RWPE1 (cell line): Measurements from ENCODE around the gene PPP1R3E.

ENCODE experiments used
- CTCF ChIA-PET: fragments of 350-600 bp; sonication (Branson Sonifier 250); formaldehyde crosslinking; extraction: SDS; loops from one replicate; lab custom pipeline; 2021; lab: Yijun Ruan, JAX
- POLR2A ChIA-PET: fragments of 400-600 bp; formaldehyde crosslinking; extraction: SDS; loops from one replicate; lab custom pipeline; 2020; ENCODE audit warnings: antibody characterized with exemption; ENCODE audit not compliant: low non-redundant PET; lab: Yijun Ruan, JAX
- DNase-seq: peaks from one replicate; pipeline ENCODE4 v3.0.0; 2012; ENCODE audit warnings: low spot score
- H3K27ac ChIP-seq: fragments of 450-650 bp; 2 replicates; pipeline ENCODE4 v1.5.1; 2017
- TF ChIP-seq, protein P1 (sequence below): fragments of 450-650 bp; conservative IDR thresholded peaks from 2 replicates; pipeline ENCODE4 v1.5.1; 2017; ENCODE audit warnings: low read depth, mild to moderate bottlenecking

Gene PPP1R3E

DNA sequence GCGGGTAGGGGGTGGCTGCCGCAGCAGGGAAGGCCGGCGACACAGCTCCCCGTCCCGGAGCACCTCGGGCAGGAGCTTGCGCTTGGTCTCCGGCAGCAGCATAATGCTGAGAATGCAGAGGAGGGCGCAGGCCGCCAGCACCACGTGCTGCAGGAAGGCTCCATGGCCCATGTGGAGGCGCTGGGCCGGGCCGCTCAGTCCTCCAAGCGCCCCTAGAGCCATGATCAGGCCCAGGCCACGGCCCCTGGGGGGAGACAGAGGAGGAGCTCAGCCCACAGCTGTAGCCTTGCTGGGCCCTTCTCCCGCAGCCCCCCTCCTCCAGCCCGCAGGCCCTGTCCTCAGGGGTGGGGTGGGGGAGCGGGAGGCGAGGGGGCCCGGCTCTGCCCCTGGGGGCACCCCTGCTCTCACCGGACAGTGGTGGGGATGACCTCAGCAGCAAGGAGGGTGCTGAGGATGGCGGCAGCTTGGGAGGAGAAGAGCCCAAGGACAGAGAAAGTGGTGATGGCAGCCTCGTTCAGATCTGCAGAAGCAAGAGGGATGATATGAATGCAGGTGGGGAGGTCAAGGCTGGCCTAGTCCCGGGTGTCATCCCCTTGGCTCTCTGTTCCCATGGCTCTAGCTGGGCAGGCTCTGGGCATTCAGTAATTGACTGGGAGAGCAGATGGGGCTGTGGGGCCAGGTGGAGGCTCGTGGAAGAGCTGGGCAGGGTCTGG, 44.2 kb upstream of the PPP1R3E start:
- TF ChIP-seq, protein P1, sequence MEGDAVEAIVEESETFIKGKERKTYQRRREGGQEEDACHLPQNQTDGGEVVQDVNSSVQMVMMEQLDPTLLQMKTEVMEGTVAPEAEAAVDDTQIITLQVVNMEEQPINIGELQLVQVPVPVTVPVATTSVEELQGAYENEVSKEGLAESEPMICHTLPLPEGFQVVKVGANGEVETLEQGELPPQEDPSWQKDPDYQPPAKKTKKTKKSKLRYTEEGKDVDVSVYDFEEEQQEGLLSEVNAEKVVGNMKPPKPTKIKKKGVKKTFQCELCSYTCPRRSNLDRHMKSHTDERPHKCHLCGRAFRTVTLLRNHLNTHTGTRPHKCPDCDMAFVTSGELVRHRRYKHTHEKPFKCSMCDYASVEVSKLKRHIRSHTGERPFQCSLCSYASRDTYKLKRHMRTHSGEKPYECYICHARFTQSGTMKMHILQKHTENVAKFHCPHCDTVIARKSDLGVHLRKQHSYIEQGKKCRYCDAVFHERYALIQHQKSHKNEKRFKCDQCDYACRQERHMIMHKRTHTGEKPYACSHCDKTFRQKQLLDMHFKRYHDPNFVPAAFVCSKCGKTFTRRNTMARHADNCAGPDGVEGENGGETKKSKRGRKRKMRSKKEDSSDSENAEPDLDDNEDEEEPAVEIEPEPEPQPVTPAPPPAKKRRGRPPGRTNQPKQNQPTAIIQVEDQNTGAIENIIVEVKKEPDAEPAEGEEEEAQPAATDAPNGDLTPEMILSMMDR = no peak
- no peak overlapping the region for H3K27ac ChIP-seq
- POLR2A ChIA-PET = no interaction called here
- CTCF ChIA-PET = interaction anchor here (0.7 kb wide), 1 partner anchor 26 kb away, joined by 3 read pairs; the partner anchor contains the start of gene IL25
- no peak for DNase-seq

DNA sequence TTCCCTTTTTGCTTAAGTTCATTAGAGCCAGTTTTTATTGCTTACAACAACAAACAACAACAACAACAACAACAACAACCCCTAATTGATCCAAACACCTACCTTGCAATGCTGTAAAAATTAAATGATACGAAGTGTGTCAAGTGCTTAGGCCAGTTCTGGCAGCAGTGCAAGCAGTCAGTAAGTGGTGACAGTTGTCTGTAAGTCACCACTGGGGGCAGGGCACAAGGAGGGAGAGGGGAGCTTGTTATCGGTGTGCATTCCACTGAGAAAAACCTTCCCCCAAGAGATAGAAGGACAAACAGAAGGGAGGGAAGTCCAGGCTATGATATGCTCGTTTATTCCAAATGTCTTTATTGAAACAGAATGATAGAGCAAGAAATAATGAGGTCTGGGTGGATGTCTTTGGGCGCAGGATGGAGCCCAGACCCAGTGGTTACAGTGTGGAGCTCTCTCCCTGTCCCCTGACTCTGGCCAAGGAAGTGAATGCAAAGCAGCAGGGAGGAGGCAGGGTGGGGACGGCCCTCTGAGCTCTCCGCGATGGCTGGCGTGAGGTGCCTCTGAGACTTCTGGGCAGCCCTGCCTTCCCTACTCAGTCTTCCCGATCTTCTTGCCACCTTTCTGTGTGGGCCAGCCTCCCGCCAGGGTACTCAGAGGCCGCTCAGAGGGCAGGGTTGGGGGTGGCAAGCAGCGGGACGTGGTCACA, 43.5 kb upstream of the PPP1R3E start:
- ChIA-PET POLR2A (interaction anchor here (0.6 kb wide), 1 partner anchor 769 kb away, joined by 3 read pairs; the partner anchor contains the start of gene NRL), CTCF (interaction anchor here (0.5 to 1.3 kb wide), 4 partner anchors 27 to 247 kb away, joined by 3 to 5 read pairs (median 3); partner anchors contain the start of gene IL25)
- TF ChIP-seq, protein P1 = no peak
- H3K27ac ChIP-seq = no peak overlapping the region
- DNase-seq = no peak

DNA sequence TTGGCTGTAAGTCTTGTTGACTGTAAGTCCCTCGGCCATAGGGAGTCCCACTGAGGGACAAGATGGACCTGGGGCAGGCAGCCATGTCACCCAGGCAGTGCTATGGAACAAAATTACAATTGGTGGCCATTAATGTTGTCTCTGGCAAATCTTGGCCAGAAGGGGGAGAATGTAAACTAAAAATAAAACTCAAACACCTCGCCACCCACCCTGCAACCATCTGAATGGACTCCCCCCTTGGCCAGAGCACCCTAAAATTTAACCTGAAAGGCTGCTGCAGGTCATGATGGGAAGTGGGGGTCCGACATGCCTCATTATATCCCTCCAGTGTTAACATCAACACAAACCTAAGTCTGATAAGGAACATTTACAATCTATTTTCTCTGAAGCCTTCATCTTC, 41.8 kb upstream of the PPP1R3E start:
- DNase-seq = no peak
- no peak overlapping the region for H3K27ac ChIP-seq
- ChIA-PET POLR2A (no interaction called here), CTCF (interaction anchor here (1.0 to 1.3 kb wide), 2 partner anchors 35 to 36 kb away, joined by 5 to 6 read pairs; no protein-coding TSS in a partner anchor)
- TF ChIP-seq, protein P1 = no peak

DNA sequence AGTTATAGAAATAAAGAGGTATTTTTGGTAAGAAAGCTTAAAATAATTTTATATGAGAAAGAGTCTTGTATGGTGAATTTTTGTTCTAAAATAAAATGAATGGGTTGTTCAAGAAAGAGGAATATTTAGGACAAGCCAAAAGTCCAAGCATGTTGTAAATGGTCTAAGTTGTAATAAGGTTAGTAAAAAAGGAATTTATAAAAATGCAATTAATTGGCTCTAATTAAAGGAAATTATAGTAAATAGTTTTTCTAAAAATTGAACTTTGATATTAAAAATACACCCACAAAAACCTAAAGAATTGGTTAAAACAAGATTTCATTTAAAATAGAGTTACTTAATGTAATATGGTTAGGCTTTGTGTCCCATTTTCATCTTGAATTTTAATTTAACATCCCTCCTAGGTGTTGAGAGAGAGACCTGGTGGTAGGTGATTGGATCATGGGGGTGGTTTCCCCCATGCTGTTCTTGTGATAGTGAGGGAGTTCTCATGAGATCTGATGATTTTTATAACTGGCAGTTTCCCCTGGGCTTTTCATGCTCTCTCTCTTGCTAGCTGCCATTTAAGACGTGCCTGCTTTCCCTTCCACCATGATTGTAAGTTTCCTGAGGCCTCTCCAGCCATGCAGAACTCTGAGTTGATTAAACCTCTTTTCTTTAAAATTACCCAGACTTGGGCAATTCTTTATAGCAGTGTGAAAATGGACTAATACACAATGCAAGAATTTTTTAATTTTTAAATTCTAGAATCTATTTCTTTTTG, 37.0 kb upstream of the PPP1R3E start:
- DNase-seq = no peak
- ChIA-PET POLR2A (no interaction called here), CTCF (interaction anchor here (0.6 kb wide), 1 partner anchor 27 kb away, joined by 3 read pairs; no protein-coding TSS in a partner anchor)
- TF ChIP-seq, protein P1 = no peak
- H3K27ac ChIP-seq = no peak overlapping the region

DNA sequence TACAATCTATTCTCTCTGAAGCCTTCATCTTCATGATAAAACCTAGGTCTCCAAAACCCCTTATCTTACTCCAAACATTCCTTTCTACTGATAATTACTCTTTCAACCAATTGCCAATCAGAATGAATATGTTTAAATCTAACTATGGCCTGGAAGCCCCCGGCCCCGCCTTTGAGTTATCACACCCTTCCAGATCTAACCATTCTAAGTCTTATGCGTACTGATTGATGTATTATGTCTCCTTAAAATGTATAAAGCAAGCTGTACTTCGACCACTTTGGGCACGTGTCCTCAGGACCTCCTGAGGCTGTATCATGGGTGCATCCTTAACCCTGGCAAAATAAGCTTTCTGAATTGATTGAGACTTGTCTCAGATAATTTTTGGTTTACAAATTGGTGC, 33.0 kb upstream of the PPP1R3E start:
- ChIA-PET CTCF (no interaction called here), POLR2A (no interaction called here)
- TF ChIP-seq, protein P1 = no peak
- DNase-seq = no peak
- H3K27ac ChIP-seq = no peak overlapping the region
